ENCODE results near the gene PHYH.
"Not testable (repeated sequence)": the region's sequence is repeated elsewhere in the genome, so short reads cannot be mapped to it uniquely, and the experiment has no call there.

The PHYH gene

GRCh38 chr10:13299437-13300287 lies at the start of gene PHYH:
Gene PHYH, minus strand, starts transcription at chr10:13300064. Its CDS starts 22 bp downstream, at chr10:13300042.
- DNase-seq (ENCODE audit: low read depth in 2 of 2), result peak; percentile 62 to 74

- peak; percentile 69 to 82 for DNase-seq (ENCODE audit: low read depth in 2 of 2)
Measured at GRCh38 chr10:13348216-13349017, 48.6 kb upstream of the PHYH start, which contains the start of gene SEPHS1. Gene SEPHS1, minus strand, starts transcription at chr10:13348293. Its CDS starts 3,343 bp downstream, at chr10:13344950.

GRCh38 chr10:13347500-13348156 lies 47.8 kb upstream of the PHYH start:
- peak; percentile 66 to 67 for DNase-seq (ENCODE audit: low read depth in 2 of 2)

GRCh38 chr10:13347043-13347499 lies 47.2 kb upstream of the PHYH start:
- DNase-seq (ENCODE audit: low read depth in 2 of 2), result no peak

GRCh38 chr10:13346283-13347042 lies 46.6 kb upstream of the PHYH start:
- no peak for DNase-seq (ENCODE audit: low read depth in 2 of 2)

GRCh38 chr10:13340626-13341376 lies 40.9 kb upstream of the PHYH start:
- no peak for DNase-seq (ENCODE audit: low read depth in 2 of 2)

- DNase-seq (ENCODE audit: low read depth in 2 of 2), result no peak
Measured at GRCh38 chr10:13340068-13340467, 40.2 kb upstream of the PHYH start.

- DNase-seq (ENCODE audit: low read depth in 2 of 2), result no peak
Measured at GRCh38 chr10:13338390-13339110, 38.7 kb upstream of the PHYH start.

- DNase-seq (ENCODE audit: low read depth in 2 of 2), result no peak
Measured at GRCh38 chr10:13337827-13338196, 37.9 kb upstream of the PHYH start.

GRCh38 chr10:13337128-13337826 lies 37.4 kb upstream of the PHYH start:
- no peak for DNase-seq (ENCODE audit: low read depth in 2 of 2)

GRCh38 chr10:13335881-13336280 lies 36.0 kb upstream of the PHYH start:
- no peak for DNase-seq (ENCODE audit: low read depth in 2 of 2)

GRCh38 chr10:13334556-13334955 lies 34.7 kb upstream of the PHYH start:
- DNase-seq (ENCODE audit: low read depth in 2 of 2), result no peak

- no peak for DNase-seq (ENCODE audit: low read depth in 2 of 2)
Measured at GRCh38 chr10:13331646-13332045, 31.8 kb upstream of the PHYH start.

GRCh38 chr10:13330980-13331379 lies 31.1 kb upstream of the PHYH start:
- not testable (repeated sequence) for DNase-seq (ENCODE audit: low read depth in 2 of 2)

- no peak for DNase-seq (ENCODE audit: low read depth in 2 of 2)
Measured at GRCh38 chr10:13329565-13329964, 29.7 kb upstream of the PHYH start.

GRCh38 chr10:13328613-13329012 lies 28.7 kb upstream of the PHYH start:
- DNase-seq (ENCODE audit: low read depth in 2 of 2), result no peak

GRCh38 chr10:13328126-13328525 lies 28.3 kb upstream of the PHYH start:
- no peak for DNase-seq (ENCODE audit: low read depth in 2 of 2)

- no peak for DNase-seq (ENCODE audit: low read depth in 2 of 2)
Measured at GRCh38 chr10:13327534-13327933, 27.7 kb upstream of the PHYH start.

- no peak for DNase-seq (ENCODE audit: low read depth in 2 of 2)
Measured at GRCh38 chr10:13322615-13323148, 22.8 kb upstream of the PHYH start.

All from stimulated activated CD4-positive, alpha-beta T cell treated with anti-CD3 and anti-CD28 coated beads, Interleukin-4, amount 100 ng/mL, for 48 hours (primary cell).